Activated naive CD4-positive, alpha-beta T cell treated with anti-CD3 and anti-CD28 coated beads for 36 hours (primary cell): ENCODE results near the gene C12orf57. TPM values are rescaled to one million over a fixed set of nuclear protein-coding genes. Genes with fewer than 3 reads are reported as not detected.
A peak's percentile ranks its signal among the peaks of the same experiment; 100 is the strongest.
"Not testable (repeated sequence)": the region's sequence is repeated elsewhere in the genome, so short reads cannot be mapped to it uniquely, and the experiment has no call there.

Experiments
- CTCF ChIA-PET: fragments of 350-600 bp; sonication (Branson Sonifier 250); formaldehyde crosslinking; loops from one replicate; lab custom pipeline; 2021; ENCODE audit warnings: antibody characterized with exemption; lab: Charles Lee
- DNase-seq: peaks from one replicate; pipeline ENCODE4 v3.0.0-alpha.2; 2020
- H3K27ac Mint-ChIP-seq: one replicate; pipeline ENCODE4 v1.8.0; 2021; ENCODE audit warnings: mild to moderate bottlenecking, mixed read lengths
- H3K27me3 Mint-ChIP-seq: one replicate; pipeline ENCODE4 v1.8.0; 2021; ENCODE audit warnings: low read depth, mixed read lengths
- H3K36me3 Mint-ChIP-seq: one replicate; pipeline ENCODE4 v1.8.0; 2021; ENCODE audit warnings: low read depth, mixed read lengths
- H3K4me1 Mint-ChIP-seq: one replicate; pipeline ENCODE4 v1.8.0; 2021; ENCODE audit warnings: low read depth, mixed read lengths
- H3K4me3 Mint-ChIP-seq: one replicate; pipeline ENCODE4 v1.8.0; 2021; ENCODE audit warnings: mild to moderate bottlenecking, moderate library complexity, mixed read lengths
- H3K9me3 Mint-ChIP-seq: one replicate; pipeline ENCODE4 v1.8.0; 2021; ENCODE audit warnings: mixed read lengths
- intact Hi-C: fragments of 100-400 bp; cut with micrococcal nuclease; formaldehyde crosslinking; loops from one replicate; pipeline ENCODE4 v1.15.1; 2023
- total RNA-seq, 2 experiments: library from RNA; stranded (reverse); gene quantifications; one replicate each; pipeline ENCODE4 v1.2.3, GENCODE V29; 2021

Gene C12orf57
- total RNA-seq: 100 to 1,000 TPM; 242 to 245 TPM

GRCh38 chr12:6943722-6944380, at the start of gene C12orf57, which contains the start of gene RNU7-1:
TSS of gene C12orf57 (plus strand) at chr12:6944022. CDS start at chr12:6944122, 100 bp downstream.
TSS of gene RNU7-1 (plus strand) at chr12:6943816.
- Mint-ChIP-seq H3K4me3 (peak within 1 kb of the TSS; percentile 94), H3K27me3 (no peaks in the 10 kb centered on the region), H3K36me3 (peaks cover 18% of the 10 kb centered on the region), H3K9me3 (no peaks in the 10 kb centered on the region), H3K27ac (peak within 1 kb of the TSS; percentile 93), H3K4me1 (peaks cover 45% of the 10 kb centered on the region)
- peak; percentile 85 for DNase-seq
- intact Hi-C loops: loop anchor here (1.0 to 5.0 kb wide), 13 partner anchors 9 to 243 kb away; partner anchors contain the start of genes C1R, CDCA3, EMG1 and LPCAT3
- CTCF ChIA-PET: interaction anchor here (0.7 to 11.8 kb wide), 14 partner anchors 8 to 167 kb away, joined by 3 to 397 read pairs (median 4); partner anchors contain the start of genes C1R, C1RL, ENO2 and LPCAT3

GRCh38 chr12:6894321-6894720, 49.5 kb upstream of the C12orf57 start:
- H3K4me1 Mint-ChIP-seq: peaks cover 16% of the 10 kb centered on the region
- CTCF ChIA-PET: interaction anchor here (0.9 kb wide), 1 partner anchor 13 kb away, joined by 4 read pairs; no protein-coding TSS in a partner anchor
- no peaks in the 10 kb centered on the region for H3K9me3 Mint-ChIP-seq
- no peak overlapping the region for H3K27ac Mint-ChIP-seq
- no peaks in the 10 kb centered on the region for H3K36me3 Mint-ChIP-seq
- intact Hi-C loops: no loop called here
- no peaks in the 10 kb centered on the region for H3K27me3 Mint-ChIP-seq
- no peak for DNase-seq
- H3K4me3 Mint-ChIP-seq: no peak overlapping the region

GRCh38 chr12:6896846-6897435, 46.9 kb upstream of the C12orf57 start:
- Mint-ChIP-seq H3K4me3 (no peak overlapping the region), H3K27ac (no peak overlapping the region), H3K36me3 (no peaks in the 10 kb centered on the region), H3K9me3 (no peaks in the 10 kb centered on the region), H3K27me3 (no peaks in the 10 kb centered on the region), H3K4me1 (peaks cover 9% of the 10 kb centered on the region)
- no peak for DNase-seq
- intact Hi-C loops: no loop called here
- CTCF ChIA-PET: interaction anchor here (0.6 to 1.7 kb wide), 3 partner anchors 12 to 331 kb away, joined by 3 to 4 read pairs (median 4); no protein-coding TSS in a partner anchor

- peaks cover 5% of the 10 kb centered on the region for H3K4me1 Mint-ChIP-seq
- H3K9me3 Mint-ChIP-seq: no peaks in the 10 kb centered on the region
- no peaks in the 10 kb centered on the region for H3K27me3 Mint-ChIP-seq
- CTCF ChIA-PET: interaction anchor here (1.2 kb wide), 1 partner anchor 39 kb away, joined by 3 read pairs; no protein-coding TSS in a partner anchor
- intact Hi-C loops: no loop called here
- H3K27ac Mint-ChIP-seq: no peak overlapping the region
- H3K4me3 Mint-ChIP-seq: no peak overlapping the region
- DNase-seq: no peak
- H3K36me3 Mint-ChIP-seq: no peaks in the 10 kb centered on the region
Measured at GRCh38 chr12:6899427-6899826, 44.4 kb upstream of the C12orf57 start.

GRCh38 chr12:6899837-6900519, 43.8 kb upstream of the C12orf57 start:
- CTCF ChIA-PET: interaction anchor here (1.2 kb wide), 1 partner anchor 38 kb away, joined by 3 read pairs; no protein-coding TSS in a partner anchor
- H3K4me1 Mint-ChIP-seq: peaks cover 5% of the 10 kb centered on the region
- no peaks in the 10 kb centered on the region for H3K27me3 Mint-ChIP-seq
- intact Hi-C loops: no loop called here
- peak; percentile 45 for DNase-seq
- no peaks in the 10 kb centered on the region for H3K36me3 Mint-ChIP-seq
- H3K9me3 Mint-ChIP-seq: no peaks in the 10 kb centered on the region
- no peak overlapping the region for H3K27ac Mint-ChIP-seq
- H3K4me3 Mint-ChIP-seq: no peak overlapping the region

GRCh38 chr12:6902448-6902847, 41.4 kb upstream of the C12orf57 start:
- no peaks in the 10 kb centered on the region for H3K27me3 Mint-ChIP-seq
- H3K9me3 Mint-ChIP-seq: no peaks in the 10 kb centered on the region
- no peak overlapping the region for H3K27ac Mint-ChIP-seq
- H3K36me3 Mint-ChIP-seq: no peaks in the 10 kb centered on the region
- DNase-seq: no peak
- H3K4me3 Mint-ChIP-seq: no peak overlapping the region
- peaks cover 5% of the 10 kb centered on the region for H3K4me1 Mint-ChIP-seq
- CTCF ChIA-PET: interaction anchor here (1.0 to 1.5 kb wide), 4 partner anchors 11 to 33 kb away, joined by 3 to 4 read pairs (median 3); partner anchors contain the start of gene SPSB2
- intact Hi-C loops: no loop called here

- Mint-ChIP-seq H3K9me3 (no peaks in the 10 kb centered on the region), H3K4me3 (no peak overlapping the region)
Measured at GRCh38 chr12:6903722-6904121, 40.1 kb upstream of the C12orf57 start.

GRCh38 chr12:6904280-6905276, 39.2 kb upstream of the C12orf57 start, which contains the start of gene LRRC23:
TSS of gene LRRC23 (plus strand) at chr12:6904822. CDS start at chr12:6905634, 812 bp downstream.
- intact Hi-C loops: loop anchor here (1.0 to 2.0 kb wide), 7 partner anchors 10 to 285 kb away; partner anchors contain the start of genes C12orf57, ENO2, LPCAT3 and PEX5
- Mint-ChIP-seq H3K36me3 (no peaks in the 10 kb centered on the region), H3K27me3 (no peaks in the 10 kb centered on the region), H3K9me3 (no peaks in the 10 kb centered on the region), H3K27ac (no peak within 1 kb of the TSS), H3K4me3 (no peak within 1 kb of the TSS), H3K4me1 (peaks cover 3% of the 10 kb centered on the region)
- CTCF ChIA-PET: interaction anchor here (0.6 to 1.6 kb wide), 5 partner anchors 13 to 145 kb away, joined by 3 to 6 read pairs (median 4); partner anchors contain the start of gene SPSB2
- DNase-seq: peak; percentile 99

More at GRCh38 chr12:6903722-6904121, 40.1 kb upstream of the C12orf57 start:
- CTCF ChIA-PET: interaction anchor here (0.7 to 1.6 kb wide), 3 partner anchors 12 to 34 kb away, joined by 3 to 4 read pairs (median 4); partner anchors contain the start of gene SPSB2
- peaks cover 5% of the 10 kb centered on the region for H3K4me1 Mint-ChIP-seq
- no peak for DNase-seq
- H3K27ac Mint-ChIP-seq: no peak overlapping the region
- H3K36me3 Mint-ChIP-seq: no peaks in the 10 kb centered on the region
- intact Hi-C loops: loop anchor here (1.0 to 2.0 kb wide), 7 partner anchors 11 to 286 kb away; partner anchors contain the start of genes C12orf57, ENO2, LPCAT3 and PEX5
- H3K27me3 Mint-ChIP-seq: no peaks in the 10 kb centered on the region

- Mint-ChIP-seq H3K27ac (no peak overlapping the region), H3K36me3 (no peaks in the 10 kb centered on the region), H3K4me1 (no peaks in the 10 kb centered on the region), H3K4me3 (no peak overlapping the region), H3K27me3 (no peaks in the 10 kb centered on the region), H3K9me3 (no peaks in the 10 kb centered on the region)
- no peak for DNase-seq
- intact Hi-C loops: loop anchor here (2.0 kb wide), 1 partner anchor 39 kb away; the partner anchor contains the start of gene C12orf57
- CTCF ChIA-PET: interaction anchor here (0.6 to 1.3 kb wide), 2 partner anchors 14 to 146 kb away, joined by 3 to 6 read pairs; no protein-coding TSS in a partner anchor
Measured at GRCh38 chr12:6905414-6906040, 38.3 kb upstream of the C12orf57 start.

- H3K4me1 Mint-ChIP-seq, intact Hi-C loops, H3K36me3 Mint-ChIP-seq, H3K9me3 Mint-ChIP-seq, DNase-seq, H3K27me3 Mint-ChIP-seq, H3K27ac Mint-ChIP-seq, H3K4me3 Mint-ChIP-seq: not testable (repeated sequence)
- CTCF ChIA-PET: interaction anchor here (0.7 to 3.8 kb wide), 5 partner anchors 16 to 199 kb away, joined by 3 to 18 read pairs (median 3); partner anchors contain the start of gene SPSB2
Measured at GRCh38 chr12:6908141-6908540, 35.7 kb upstream of the C12orf57 start.
